ENCODE results near the gene SMAD7.

SMAD7 gene

DNA sequence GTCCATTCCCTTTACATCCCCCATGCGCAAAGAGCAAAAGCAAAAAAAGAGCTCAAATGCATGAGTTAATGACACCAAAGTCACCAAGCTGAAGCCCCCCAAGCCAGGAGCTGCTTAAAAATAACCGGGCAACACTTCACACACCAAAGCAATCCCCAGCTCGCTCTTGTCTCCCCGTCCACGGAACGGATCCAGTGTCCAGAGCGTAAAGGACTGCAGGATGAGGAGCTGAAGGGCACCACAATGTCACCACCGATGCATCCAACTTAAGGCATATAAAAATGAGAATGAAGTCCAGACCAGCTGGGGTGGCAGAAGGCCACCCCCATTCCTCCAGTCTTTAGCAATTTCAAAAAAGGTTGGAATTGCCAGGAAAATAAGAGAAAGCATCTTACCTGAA lies 8.7 kb downstream of the SMAD7 start:
- TF ChIP-seq, protein P1, sequence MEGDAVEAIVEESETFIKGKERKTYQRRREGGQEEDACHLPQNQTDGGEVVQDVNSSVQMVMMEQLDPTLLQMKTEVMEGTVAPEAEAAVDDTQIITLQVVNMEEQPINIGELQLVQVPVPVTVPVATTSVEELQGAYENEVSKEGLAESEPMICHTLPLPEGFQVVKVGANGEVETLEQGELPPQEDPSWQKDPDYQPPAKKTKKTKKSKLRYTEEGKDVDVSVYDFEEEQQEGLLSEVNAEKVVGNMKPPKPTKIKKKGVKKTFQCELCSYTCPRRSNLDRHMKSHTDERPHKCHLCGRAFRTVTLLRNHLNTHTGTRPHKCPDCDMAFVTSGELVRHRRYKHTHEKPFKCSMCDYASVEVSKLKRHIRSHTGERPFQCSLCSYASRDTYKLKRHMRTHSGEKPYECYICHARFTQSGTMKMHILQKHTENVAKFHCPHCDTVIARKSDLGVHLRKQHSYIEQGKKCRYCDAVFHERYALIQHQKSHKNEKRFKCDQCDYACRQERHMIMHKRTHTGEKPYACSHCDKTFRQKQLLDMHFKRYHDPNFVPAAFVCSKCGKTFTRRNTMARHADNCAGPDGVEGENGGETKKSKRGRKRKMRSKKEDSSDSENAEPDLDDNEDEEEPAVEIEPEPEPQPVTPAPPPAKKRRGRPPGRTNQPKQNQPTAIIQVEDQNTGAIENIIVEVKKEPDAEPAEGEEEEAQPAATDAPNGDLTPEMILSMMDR (IDR thresholded peaks at IDR 0.05; ENCODE audit: insufficient read depth, missing control alignments), result no peak
- no peak for DNase-seq (ENCODE audit: insufficient read length, low spot score)
- FAIRE-seq, result no peak

DNA sequence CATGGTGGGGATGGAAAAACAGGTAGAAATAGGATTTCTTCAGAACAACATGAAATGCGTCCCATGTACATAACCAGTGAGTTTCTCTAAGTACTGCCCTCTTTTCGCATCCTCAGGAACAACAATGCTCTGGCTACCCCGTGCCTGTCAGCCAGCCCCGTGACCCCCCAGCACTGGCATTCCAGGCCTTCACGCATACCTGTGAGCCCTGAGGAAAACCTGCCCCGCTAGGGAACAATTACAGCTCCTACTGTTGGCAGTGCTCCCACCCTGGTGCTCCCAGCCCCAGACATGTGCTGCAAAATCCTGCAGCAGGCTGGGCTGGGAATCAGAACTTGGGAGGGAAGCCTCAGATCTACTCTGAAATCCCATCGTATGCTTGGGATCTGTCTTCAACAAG lies 9.1 kb downstream of the SMAD7 start:
- FAIRE-seq (no peak), DNase-seq (ENCODE audit: insufficient read length, low spot score) (no peak)
- TF ChIP-seq, protein P1 (IDR thresholded peaks at IDR 0.05; ENCODE audit: insufficient read depth, missing control alignments), result no peak

DNA sequence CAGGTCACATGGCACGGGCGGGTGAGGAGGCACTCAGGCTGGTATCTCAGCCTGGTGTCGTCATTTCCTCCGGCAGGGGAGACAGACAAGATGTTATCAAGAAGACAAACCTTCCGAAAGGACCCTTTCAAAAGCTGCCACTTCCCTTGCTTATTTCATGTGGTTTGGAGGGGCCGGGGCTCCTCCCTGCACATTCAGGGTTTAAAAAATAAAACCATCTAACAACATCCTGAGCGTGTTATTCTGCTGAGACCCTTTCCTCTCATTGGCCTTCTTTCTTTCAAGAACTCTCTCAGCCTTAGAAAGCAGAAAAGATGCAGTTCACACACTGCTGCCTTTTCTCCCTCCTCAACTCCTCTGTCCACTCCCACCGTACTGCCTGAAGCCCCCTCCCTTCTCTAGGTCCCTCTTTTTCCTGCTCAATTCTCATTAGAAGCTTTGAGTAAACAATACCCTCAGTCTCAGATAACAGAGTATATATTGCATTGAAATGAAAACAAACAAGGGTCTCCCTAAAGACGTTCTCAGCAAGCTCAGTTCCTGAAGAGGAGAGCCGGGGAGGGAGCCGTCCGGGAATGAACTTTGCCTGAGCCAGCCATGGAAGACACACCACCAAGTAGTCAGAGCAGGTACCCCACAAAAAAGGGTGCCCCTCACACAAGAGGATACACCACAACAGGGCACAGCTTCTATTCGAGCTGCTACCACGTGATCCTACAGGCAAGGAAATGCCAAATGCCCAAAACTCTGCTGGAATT lies 9.7 kb downstream of the SMAD7 start:
- TF ChIP-seq, protein P1 (IDR thresholded peaks at IDR 0.05; ENCODE audit: insufficient read depth, missing control alignments), result no peak
- FAIRE-seq (no peak), DNase-seq (ENCODE audit: insufficient read length, low spot score) (no peak)

DNA sequence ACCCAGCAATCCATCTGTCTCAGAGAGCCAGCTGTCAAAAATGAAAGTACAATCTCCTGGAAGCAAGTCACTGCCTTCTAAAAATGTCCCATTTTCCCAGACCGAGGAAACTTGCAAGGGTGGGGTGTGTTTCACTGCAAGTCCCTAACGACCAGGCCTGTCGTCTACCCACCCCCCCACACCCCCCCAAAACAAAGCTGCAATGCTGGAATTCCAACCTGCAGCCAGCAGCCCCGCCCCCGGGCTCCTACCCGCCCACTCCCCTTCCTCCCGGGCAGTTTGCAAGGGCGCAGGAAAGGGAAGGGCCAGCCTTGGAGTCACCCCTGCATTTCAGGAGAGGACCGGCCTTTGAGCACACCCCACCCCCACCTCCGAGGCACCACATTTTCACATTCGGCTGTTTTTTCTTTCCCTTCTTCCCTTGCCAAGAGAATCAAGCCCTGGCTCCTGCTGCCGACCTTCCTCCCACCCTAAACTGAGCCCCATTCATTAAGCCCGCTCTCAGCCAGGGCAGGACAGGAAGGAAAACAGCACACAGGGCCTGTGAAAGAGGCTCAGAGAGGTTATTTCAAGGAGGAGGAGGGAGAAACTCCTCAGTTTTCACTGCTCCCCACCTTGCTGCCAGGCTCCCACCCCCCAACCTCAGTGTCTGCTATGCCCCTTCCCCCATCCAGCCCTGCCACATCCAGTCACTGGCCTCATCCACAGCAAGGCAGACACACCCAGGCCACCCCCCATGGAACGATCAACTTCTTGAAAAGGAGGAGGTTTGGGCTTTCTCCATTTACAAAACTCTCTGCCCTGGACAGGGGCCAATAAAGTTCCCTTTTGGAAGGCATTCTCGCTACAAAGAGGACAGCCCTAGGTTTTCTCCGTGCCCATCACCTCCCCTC lies 11.3 kb downstream of the SMAD7 start:
- DNase-seq (ENCODE audit: insufficient read length, low spot score) (no peak), FAIRE-seq (no peak)
- TF ChIP-seq, protein P1 (IDR thresholded peaks at IDR 0.05; ENCODE audit: insufficient read depth, missing control alignments), result no peak

DNA sequence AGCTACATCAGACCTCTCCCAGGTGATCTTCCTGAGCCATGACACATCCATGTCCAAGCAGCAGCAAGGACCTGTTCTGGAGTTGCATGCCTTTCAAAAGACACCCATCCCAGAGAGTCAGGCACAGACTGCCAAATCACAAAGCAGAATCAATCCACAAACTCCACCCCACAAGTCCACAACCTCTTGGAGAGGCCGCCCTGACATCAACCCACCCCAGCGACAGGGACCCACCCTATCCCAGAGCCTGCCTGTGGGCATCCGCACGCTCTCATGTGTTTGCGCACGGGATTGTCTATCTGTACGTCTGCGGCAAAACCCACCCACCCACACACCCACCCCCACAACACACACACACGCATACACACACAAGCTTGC lies 11.9 kb downstream of the SMAD7 start:
- TF ChIP-seq, protein P1 (IDR thresholded peaks at IDR 0.05; ENCODE audit: insufficient read depth, missing control alignments), result no peak
- no peak for FAIRE-seq
- DNase-seq (ENCODE audit: insufficient read length, low spot score), result no peak

DNA sequence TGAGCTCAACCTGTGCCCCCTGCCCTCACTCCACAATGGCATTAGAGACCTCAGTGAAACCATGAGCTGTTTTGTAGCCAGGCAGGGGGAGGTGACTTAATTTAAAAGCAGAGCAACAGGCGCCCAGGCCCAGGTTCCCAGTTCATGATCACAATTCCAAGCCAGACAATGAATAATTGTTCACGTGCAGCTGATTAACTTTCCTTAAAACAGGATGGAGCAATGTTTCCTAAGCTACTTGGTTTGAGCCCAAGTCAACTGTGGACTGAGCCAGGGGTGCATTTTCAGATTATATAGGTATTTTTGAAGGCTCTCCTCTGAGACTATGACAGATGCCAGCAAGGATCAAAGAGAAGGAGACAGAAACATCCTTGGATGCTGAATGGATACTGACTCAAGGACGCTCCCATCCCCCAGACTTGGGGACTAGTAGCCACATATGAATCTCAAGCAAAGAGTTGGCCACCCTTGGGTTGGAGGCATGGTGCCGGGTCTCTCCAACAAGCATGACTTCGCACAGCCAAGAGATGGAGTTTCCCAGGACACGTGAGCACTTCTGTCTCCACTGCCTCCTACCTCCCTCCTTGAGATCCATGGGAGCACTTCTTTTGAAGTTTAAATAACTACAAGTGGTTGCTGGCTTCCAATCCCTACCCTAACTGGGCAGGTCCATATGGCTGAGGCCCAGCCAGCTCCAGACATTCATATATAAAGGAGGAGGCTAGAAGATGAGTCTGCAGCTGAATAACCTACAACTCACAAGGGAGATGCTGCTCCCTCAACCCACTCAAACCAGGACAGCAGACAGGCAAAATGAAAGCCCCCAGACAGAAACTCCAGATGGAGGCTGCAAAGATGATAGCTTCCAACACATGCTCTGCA lies 12.7 kb downstream of the SMAD7 start:
- FAIRE-seq, result no peak
- no peak for DNase-seq (ENCODE audit: insufficient read length, low spot score)
- TF ChIP-seq, protein P1 (IDR thresholded peaks at IDR 0.05; ENCODE audit: insufficient read depth, missing control alignments), result no peak

Measured in D721Med (cell line).